HepG2 (cell line): Measurements from ENCODE around the gene CAMTA2. TPM values are rescaled to one million over a fixed set of nuclear protein-coding genes. Genes with fewer than 3 reads are reported as not detected.

Source experiments
- CENPT ChIP-seq: sonication (generic); formaldehyde crosslinking; IDR thresholded peaks from 2 replicates; pipeline ENCODE4 v1.8.0; 2022; ENCODE audit warnings: low read depth, mild to moderate bottlenecking, moderate library complexity, missing genetic modification reagents
- CSRNP1 ChIP-seq: sonication (generic); formaldehyde crosslinking; IDR thresholded peaks from 2 replicates; pipeline ENCODE4 v1.8.1; 2023; ENCODE audit warnings: mild to moderate bottlenecking, missing genetic modification reagents
- GATAD2A ChIP-seq: IDR thresholded peaks from 2 replicates; pipeline ENCODE4 v1.6.1; 2016
- HDAC2 ChIP-seq: sonication (generic); formaldehyde crosslinking; IDR thresholded peaks from 2 replicates; pipeline ENCODE4 v1.4.0; 2020; ENCODE audit warnings: missing genetic modification reagents
- KAT8 ChIP-seq: IDR thresholded peaks from 2 replicates; pipeline ENCODE4 v1.6.1; 2016; ENCODE audit warnings: missing genetic modification reagents, missing compliant biosample characterization
- NR2F1 ChIP-seq, 2 experiments: fragments of 450-650 bp in 1 of 2; formaldehyde crosslinking in 1 of 2; IDR thresholded peaks; 2 replicates each; pipeline versions ENCODE4 v1.5.0 to v1.6.1; 2016 to 2020; ENCODE audit warnings: mild to moderate bottlenecking in 1 of 2, missing compliant biosample characterization in 1 of 2, missing genetic modification reagents in 1 of 2, moderate library complexity in 1 of 2
- POLR2AphosphoS2 ChIP-seq: IDR thresholded peaks from 2 replicates; pipeline ENCODE4 v1.6.1; 2011; ENCODE audit warnings: low read depth, low read length, improper control_type of control experiment
- PRPF4 ChIP-seq: fragments of 200-400 bp; formaldehyde crosslinking; IDR thresholded peaks from 2 replicates; pipeline ENCODE4 v1.6.1; 2016; ENCODE audit warnings: low read length, low read depth; ENCODE audit not compliant: poor library complexity, severe bottlenecking
- REST ChIP-seq, 2 experiments: IDR thresholded peaks; 2 replicates each; pipeline ENCODE4 v1.6.1; 2011 to 2012; ENCODE audit warnings: low read length in 2 of 2, borderline replicate concordance in 1 of 2, low read depth in 1 of 2, mild to moderate bottlenecking in 1 of 2, moderate library complexity in 1 of 2
- SOX6 ChIP-seq, 2 experiments: fragments of 450-650 bp in 1 of 2; sonication (generic) in 1 of 2; formaldehyde crosslinking in 1 of 2; IDR thresholded peaks; 2 replicates each; pipeline versions ENCODE4 v1.4.0 to v1.6.1; 2017 to 2020; ENCODE audit warnings: antibody characterized with exemption in 1 of 2, mild to moderate bottlenecking in 1 of 2, missing genetic modification reagents in 1 of 2
- YY1 ChIP-seq: IDR thresholded peaks from 2 replicates; pipeline ENCODE4 v1.6.1; 2011; ENCODE audit warnings: low read length, low read depth, moderate library complexity, mild to moderate bottlenecking; ENCODE audit not compliant: insufficient read depth, insufficient replicate concordance
- ZBTB8A ChIP-seq: sonication (generic); formaldehyde crosslinking; IDR thresholded peaks from 2 replicates; pipeline ENCODE4 v1.4.0; 2020; ENCODE audit warnings: mild to moderate bottlenecking, low read depth, missing genetic modification reagents, borderline replicate concordance
- ZHX1 ChIP-seq: sonication (generic); formaldehyde crosslinking; IDR thresholded peaks from 2 replicates; pipeline ENCODE4 v1.8.1; 2022; ENCODE audit warnings: low read depth, mild to moderate bottlenecking, missing genetic modification reagents
- ZNF563 ChIP-seq: sonication (generic); formaldehyde crosslinking; IDR thresholded peaks from 2 replicates; pipeline ENCODE4 v1.8.0; 2022; ENCODE audit warnings: mild to moderate bottlenecking, moderate library complexity, missing genetic modification reagents
- polyA plus RNA-seq, 8 experiments: library from polyadenylated mRNA; depleted of rRNA in 3 of 8; stranded (reverse) in 7 of 8; unstranded in 1 of 8; fragments of >200 nt; fragmentation: Illumina TruSeq in 4 of 8; extraction: Trizol in 4 of 8; gene quantifications; 2 replicates each; pipeline versions ENCODE4 v1.2.1 to v1.2.3, GENCODE V29; 2011 to 2016; ENCODE audit warnings: low read depth in 4 of 8, missing spikeins in 1 of 8, mixed read lengths in 1 of 8; ENCODE audit not compliant: insufficient read depth in 1 of 8
- total RNA-seq, 5 experiments: library from RNA; depleted of rRNA; stranded (reverse); fragments of >200 nt; fragmentation: Illumina TruSeq; extraction: Trizol; gene quantifications; 2 replicates each; pipeline ENCODE4 v1.2.3, GENCODE V29; 2016; ENCODE audit warnings: low read depth in 1 of 5

The CAMTA2 gene
- total and polyA plus RNA-seq, 2 of the 13 experiments (the other 11 are each of a cell fraction or from before 2014, with no cell fraction given), result 4.1 to 7.1 TPM

- TF ChIP-seq REST (IDR thresholded peaks at IDR 0.05; ENCODE audit: borderline replicate concordance in 1 of 2, low read depth in 1 of 2, low read length in 2 of 2), result 0 out of 4 replicates have a peak, but pooled peaks of 1 of the 2 experiments have one; percentile 7
- TF ChIP-seq NR2F1 (CRISPR knock-in tag; IDR thresholded peaks at IDR 0.05), result no peak
- TF ChIP-seq GATAD2A (CRISPR knock-in tag), result 0 out of 2 replicates have a peak, but pooled peaks have one; percentile 13
- no peak for TF ChIP-seq POLR2AphosphoS2
- TF ChIP-seq CSRNP1, result peak; percentile 71; the same call in 1 of the 2 replicates
- TF ChIP-seq SOX6 (IDR thresholded peaks at IDR 0.05), result no peak
- no peak for TF ChIP-seq SOX6 (CRISPR knock-in tag; IDR thresholded peaks at IDR 0.05)
- TF ChIP-seq ZBTB8A, result no peak
- 0 out of 2 replicates have a peak, but pooled peaks have one; percentile 55 for TF ChIP-seq ZHX1 (CRISPR knock-in tag)
- TF ChIP-seq YY1, result peak; percentile 42
- TF ChIP-seq CENPT (CRISPR knock-in tag), result no peak
- TF ChIP-seq KAT8 (CRISPR knock-in tag), result peak; percentile 39; the same call in 1 of the 2 replicates
- TF ChIP-seq PRPF4, result no peak
- no peak for TF ChIP-seq HDAC2 (CRISPR knock-in tag)
- TF ChIP-seq ZNF563 (CRISPR knock-in tag), result no peak; the same call in 1 of the 2 replicates
Measured at GRCh38 chr17:4997302-4998026, 10.0 kb upstream of the CAMTA2 start, which contains the start of the genes INCA1 and KIF1C (continued).
